Activated T-helper 17 cell treated with anti-CD3 and anti-CD28 coated beads, Interleukin-2, amount 50 U/mL, for 72 hours (primary cell): ENCODE measurements around the gene FOXK2. TPM values are rescaled to one million over a fixed set of nuclear protein-coding genes. Genes with fewer than 3 reads are reported as not detected.
A peak's percentile ranks its signal among the peaks of the same experiment; 100 is the strongest.

Experiments used
- ATAC-seq: fragments of 150-1000 bp; cut with Tn5 transposase; replicated peaks from 2 replicates; pipeline ENCODE4 v1.10.0; 2021; ENCODE audit warnings: mild to moderate bottlenecking, moderate library complexity
- H3K27ac Mint-ChIP-seq: one replicate; pipeline ENCODE4 v1.8.0; 2022; ENCODE audit warnings: mixed read lengths
- H3K27me3 Mint-ChIP-seq: one replicate; pipeline ENCODE4 v1.8.0; 2022; ENCODE audit warnings: mixed read lengths
- H3K36me3 Mint-ChIP-seq: one replicate; pipeline ENCODE4 v1.8.0; 2022; ENCODE audit warnings: low read depth, mild to moderate bottlenecking, mixed read lengths
- H3K4me1 Mint-ChIP-seq: one replicate; pipeline ENCODE4 v1.8.0; 2022; ENCODE audit warnings: mixed read lengths
- H3K4me3 Mint-ChIP-seq: one replicate; pipeline ENCODE4 v1.8.0; 2022; ENCODE audit warnings: mild to moderate bottlenecking, mixed read lengths
- H3K9me3 Mint-ChIP-seq: one replicate; pipeline ENCODE4 v1.8.0; 2022; ENCODE audit warnings: mixed read lengths
- total RNA-seq, 2 donors: library from RNA; stranded (reverse); gene quantifications; one replicate each; pipeline ENCODE4 v1.2.3, GENCODE V29; 2022

The FOXK2 gene
- total RNA-seq, 2 donors from 2014 or later: 38.2 to 59.4 TPM

DNA sequence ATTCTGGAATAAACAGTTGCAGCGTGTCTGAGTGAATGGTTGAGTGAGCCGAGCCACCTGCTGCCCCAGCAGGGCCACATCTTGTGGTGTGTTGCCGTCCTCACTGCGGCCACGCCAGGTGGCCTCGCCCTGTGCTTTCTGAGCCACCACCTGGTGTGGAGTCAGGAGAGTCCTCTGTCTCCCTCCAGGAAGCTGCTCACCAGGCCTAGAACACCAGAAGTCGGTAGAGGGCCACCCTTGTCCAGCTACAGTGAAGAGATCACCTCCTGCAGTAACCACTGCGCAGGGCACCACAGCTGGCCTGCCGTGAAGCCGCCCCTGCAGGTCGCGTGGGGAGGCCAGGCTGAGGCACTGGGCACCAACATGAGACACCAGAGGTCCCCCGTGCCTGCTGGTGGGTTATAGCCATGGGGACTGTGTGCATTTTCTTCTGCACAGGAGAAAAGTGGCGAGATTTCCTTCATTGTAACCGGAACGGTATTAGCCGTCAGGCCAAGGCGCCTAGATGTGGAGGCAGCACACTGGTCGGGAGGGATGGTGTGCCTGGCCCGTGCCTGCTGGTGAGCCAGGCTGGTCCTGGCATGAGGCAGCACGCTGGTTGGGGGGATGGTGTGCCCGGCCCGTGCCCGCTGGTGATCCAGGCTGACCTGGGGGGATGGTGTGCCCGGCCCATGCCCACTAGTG, 28.9 kb upstream of the FOXK2 start:
- Mint-ChIP-seq H3K36me3 (peaks cover 45% of the 10 kb centered on the region), H3K27ac (peak overlapping the region; percentile 67), H3K4me1 (peaks cover 15% of the 10 kb centered on the region), H3K27me3 (no peaks in the 10 kb centered on the region), H3K4me3 (no peak overlapping the region), H3K9me3 (no peaks in the 10 kb centered on the region)
- no peak for ATAC-seq

DNA sequence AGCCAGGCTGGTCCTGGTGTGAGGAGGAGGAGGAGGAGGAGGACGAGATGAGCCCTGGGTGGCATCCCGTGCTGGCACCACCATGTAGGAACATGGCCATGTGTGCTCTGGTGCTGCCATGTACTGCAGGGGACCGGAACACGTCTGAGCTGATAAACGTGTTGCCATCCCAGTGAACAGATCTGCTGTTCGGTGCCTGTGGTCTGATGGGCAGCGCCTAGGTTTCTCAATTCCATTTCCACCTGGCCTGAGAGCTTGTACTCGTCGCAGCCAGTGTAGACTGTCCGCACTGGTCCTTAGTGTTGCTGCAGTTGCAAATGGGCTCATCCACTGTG, 28.4 kb upstream of the FOXK2 start:
- Mint-ChIP-seq H3K36me3 (peaks cover 40% of the 10 kb centered on the region), H3K9me3 (no peaks in the 10 kb centered on the region), H3K4me1 (peaks cover 13% of the 10 kb centered on the region), H3K4me3 (no peak overlapping the region), H3K27ac (no peak overlapping the region), H3K27me3 (no peaks in the 10 kb centered on the region)
- ATAC-seq: no peak

GRCh38 chr17:82491533-82491932, 28.0 kb upstream of the FOXK2 start:
- Mint-ChIP-seq H3K9me3 (no peaks in the 10 kb centered on the region), H3K27me3 (no peaks in the 10 kb centered on the region), H3K4me1 (peaks cover 10% of the 10 kb centered on the region), H3K36me3 (peaks cover 36% of the 10 kb centered on the region), H3K27ac (no peak overlapping the region), H3K4me3 (no peak overlapping the region)
- no peak for ATAC-seq

GRCh38 chr17:82492643-82493225, 26.8 kb upstream of the FOXK2 start:
- Mint-ChIP-seq H3K9me3 (no peaks in the 10 kb centered on the region), H3K4me3 (no peak overlapping the region), H3K27ac (no peak overlapping the region), H3K36me3 (peaks cover 24% of the 10 kb centered on the region), H3K4me1 (peaks cover 7% of the 10 kb centered on the region), H3K27me3 (no peaks in the 10 kb centered on the region)
- no peak for ATAC-seq

DNA sequence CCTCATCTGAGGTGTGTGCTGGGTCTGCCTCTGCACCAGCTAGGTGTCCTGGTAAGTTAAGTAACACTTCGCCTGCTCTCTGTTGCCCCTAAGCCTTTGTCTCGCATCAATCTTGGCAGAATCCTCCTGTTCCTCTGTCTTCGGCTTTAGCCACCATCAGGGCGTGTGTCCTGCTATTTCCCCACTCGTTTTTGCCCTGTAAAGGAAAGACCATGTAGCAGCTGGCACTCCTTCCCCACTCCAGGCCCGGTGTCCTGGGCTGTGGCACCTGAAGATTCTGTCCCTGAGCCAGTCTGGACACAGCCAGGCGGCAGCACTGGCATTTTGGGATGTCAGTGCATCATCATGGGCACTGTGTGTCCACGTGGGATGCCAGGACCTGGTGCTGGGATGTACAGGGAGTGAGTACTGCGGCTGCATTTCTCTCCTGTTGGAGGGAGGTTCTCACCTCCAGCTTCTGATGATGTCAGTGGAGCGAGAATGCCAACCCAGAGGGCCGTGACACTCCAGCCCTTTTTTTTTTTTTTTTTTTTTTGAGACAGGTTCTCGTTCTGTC, 26.2 kb upstream of the FOXK2 start:
- Mint-ChIP-seq H3K4me3 (no peak overlapping the region), H3K9me3 (no peaks in the 10 kb centered on the region), H3K27ac (peak overlapping the region; percentile 93), H3K4me1 (peaks cover 7% of the 10 kb centered on the region), H3K27me3 (no peaks in the 10 kb centered on the region), H3K36me3 (peaks cover 18% of the 10 kb centered on the region)
- no peak for ATAC-seq

GRCh38 chr17:82494236-82495055, 25.1 kb upstream of the FOXK2 start:
- Mint-ChIP-seq H3K36me3 (peaks cover 8% of the 10 kb centered on the region), H3K4me3 (peak overlapping the region; percentile 56), H3K27me3 (no peaks in the 10 kb centered on the region), H3K4me1 (peaks cover 10% of the 10 kb centered on the region), H3K9me3 (no peaks in the 10 kb centered on the region), H3K27ac (peak overlapping the region; percentile 93)
- ATAC-seq: peak; percentile 72

DNA sequence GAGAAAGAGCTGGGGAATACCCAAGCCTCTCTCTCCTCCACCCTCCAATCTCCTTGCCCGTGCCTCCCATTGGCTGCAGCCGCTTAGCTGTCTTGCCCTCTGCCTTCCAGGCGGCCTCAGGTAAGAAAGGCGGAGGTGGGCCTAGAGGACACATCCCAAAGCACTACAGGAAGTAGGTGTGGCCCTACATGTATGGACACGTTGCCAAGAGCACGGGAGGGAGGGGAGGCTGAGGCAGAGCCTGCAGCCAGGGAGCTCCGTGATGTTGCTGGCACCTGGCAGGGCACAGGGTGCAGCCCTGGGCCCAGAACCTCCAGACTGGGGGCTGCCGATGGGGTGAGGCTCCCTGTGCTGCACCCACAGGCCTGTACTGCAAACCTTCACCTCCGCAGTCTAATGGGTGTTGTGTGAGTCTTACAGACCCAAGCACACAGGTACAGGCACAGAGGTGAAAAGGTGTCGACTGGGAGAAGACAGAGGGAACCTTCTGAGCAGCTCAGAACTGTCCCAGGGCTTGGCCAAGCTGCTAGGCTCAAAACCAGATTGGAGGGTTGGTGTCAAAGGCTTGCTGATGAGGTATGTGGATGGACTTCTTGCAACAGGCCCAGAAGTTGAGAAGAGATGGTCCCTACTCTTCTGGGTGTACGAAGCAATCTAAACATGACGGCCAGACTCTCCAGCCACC, 23.5 kb upstream of the FOXK2 start:
- Mint-ChIP-seq H3K4me3 (peak overlapping the region; percentile 83), H3K9me3 (no peaks in the 10 kb centered on the region), H3K27ac (no peak overlapping the region), H3K4me1 (peaks cover 10% of the 10 kb centered on the region), H3K27me3 (no peaks in the 10 kb centered on the region), H3K36me3 (peaks cover 8% of the 10 kb centered on the region)
- no peak for ATAC-seq

DNA sequence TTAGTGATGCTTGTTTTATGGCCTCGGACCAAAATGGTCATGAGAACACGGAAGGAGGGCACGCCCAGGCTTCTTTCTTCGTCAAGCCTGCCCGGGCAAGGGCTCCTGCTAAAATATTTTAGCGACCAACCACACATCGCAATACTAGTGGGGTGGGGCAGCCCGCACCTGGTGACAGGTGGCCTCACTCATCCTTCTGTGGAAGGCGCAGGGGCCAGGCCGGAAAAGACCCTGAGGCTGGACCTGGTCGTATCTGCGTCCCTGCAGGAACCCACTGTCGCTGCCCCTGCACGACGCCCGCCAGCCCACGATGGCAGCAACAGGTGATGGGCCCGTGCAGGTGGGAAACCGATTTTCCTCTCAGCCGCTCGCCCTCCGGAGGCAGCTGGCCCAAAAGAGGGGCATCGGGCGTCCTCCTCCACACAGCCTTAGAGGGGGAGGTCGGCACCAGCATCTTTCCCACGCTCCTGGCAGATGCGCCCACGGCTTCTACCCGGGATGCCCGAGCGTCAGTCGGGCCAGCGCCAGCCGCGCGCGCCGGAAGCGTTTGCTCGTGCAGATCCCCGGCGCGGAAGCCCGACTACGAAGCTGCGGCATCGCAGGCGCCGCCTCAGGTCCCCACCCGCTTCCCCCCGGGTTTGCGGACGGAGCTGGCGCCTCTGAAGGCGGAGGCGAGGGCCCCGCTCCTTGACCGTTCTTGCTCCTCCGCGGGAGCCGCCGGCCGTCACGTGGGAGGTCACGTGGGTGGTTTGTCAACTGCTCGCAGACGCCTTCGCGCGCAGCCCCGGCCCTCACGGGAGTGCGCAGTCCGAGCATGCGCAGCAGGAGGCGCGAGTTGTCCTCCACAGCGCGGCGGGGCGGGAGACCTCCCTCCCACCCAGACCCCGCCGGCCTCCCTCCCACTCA, 22.8 kb upstream of the FOXK2 start:
- Mint-ChIP-seq H3K4me3 (peak overlapping the region; percentile 83), H3K27me3 (no peaks in the 10 kb centered on the region), H3K4me1 (peaks cover 10% of the 10 kb centered on the region), H3K36me3 (peaks cover 8% of the 10 kb centered on the region), H3K27ac (no peak overlapping the region), H3K9me3 (no peaks in the 10 kb centered on the region)
- ATAC-seq: peak; percentile 81

GRCh38 chr17:82497483-82498405, 21.8 kb upstream of the FOXK2 start:
- Mint-ChIP-seq H3K4me1 (peaks cover 10% of the 10 kb centered on the region), H3K27ac (peak overlapping the region; percentile 83), H3K27me3 (no peaks in the 10 kb centered on the region), H3K4me3 (peak overlapping the region; percentile 83), H3K36me3 (peaks cover 8% of the 10 kb centered on the region), H3K9me3 (no peaks in the 10 kb centered on the region)
- peak; percentile 42 for ATAC-seq

- ATAC-seq: no peak
- Mint-ChIP-seq H3K4me3 (no peak overlapping the region), H3K4me1 (peaks cover 3% of the 10 kb centered on the region), H3K9me3 (no peaks in the 10 kb centered on the region), H3K27ac (no peak overlapping the region), H3K27me3 (no peaks in the 10 kb centered on the region), H3K36me3 (no peaks in the 10 kb centered on the region)
These were observed 17.3 kb upstream of the FOXK2 start for GRCh38 chr17:82502207-82502606.

DNA sequence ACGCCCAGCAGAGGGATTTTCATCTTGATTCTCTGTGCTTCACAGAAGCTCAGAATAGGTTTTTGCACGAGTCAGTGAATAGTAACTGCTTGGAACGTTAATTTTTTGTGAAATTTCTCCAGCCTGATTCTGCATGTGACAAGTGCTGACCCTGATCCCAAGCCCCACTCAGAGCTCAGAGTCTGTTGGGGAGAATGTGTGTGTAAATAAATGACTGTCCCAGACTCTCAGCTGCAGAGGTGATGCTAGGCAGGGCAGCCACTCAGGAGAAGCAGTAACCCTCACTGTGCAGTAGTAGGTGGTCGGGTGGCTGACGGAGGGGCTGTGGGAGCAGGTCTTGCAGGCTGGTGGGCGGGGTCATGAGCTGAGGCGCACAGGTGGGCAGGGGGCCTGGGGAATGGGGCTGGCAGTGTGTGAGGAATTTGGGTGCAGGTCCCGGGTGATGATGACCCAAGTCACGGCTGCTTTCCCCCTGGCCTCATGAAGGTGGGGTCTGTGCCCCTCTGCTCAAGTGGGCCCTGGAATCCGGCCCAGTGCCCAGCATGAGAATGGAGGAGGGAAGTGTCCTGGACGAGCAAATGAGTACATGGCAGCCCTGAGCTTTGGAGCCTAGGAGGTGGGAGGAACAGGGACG, 16.3 kb upstream of the FOXK2 start:
- no peak for ATAC-seq
- Mint-ChIP-seq H3K9me3 (no peaks in the 10 kb centered on the region), H3K4me1 (peaks cover 7% of the 10 kb centered on the region), H3K27ac (no peak overlapping the region), H3K27me3 (no peaks in the 10 kb centered on the region), H3K36me3 (no peaks in the 10 kb centered on the region), H3K4me3 (no peak overlapping the region)

GRCh38 chr17:82503728-82504308, 15.7 kb upstream of the FOXK2 start:
- no peaks in the 10 kb centered on the region for H3K9me3 Mint-ChIP-seq
- H3K4me1 Mint-ChIP-seq: peaks cover 7% of the 10 kb centered on the region
- no peaks in the 10 kb centered on the region for H3K27me3 Mint-ChIP-seq
- no peaks in the 10 kb centered on the region for H3K36me3 Mint-ChIP-seq
- no peak overlapping the region for H3K4me3 Mint-ChIP-seq
- ATAC-seq: no peak
- H3K27ac Mint-ChIP-seq: no peak overlapping the region
